ENCODE results near the gene HNF1A. TPM values are rescaled to one million over a fixed set of nuclear protein-coding genes. Genes with fewer than 3 reads are reported as not detected.

Gene HNF1A
- total RNA-seq, 1 experiment from 2014 or later: not detected

DNA sequence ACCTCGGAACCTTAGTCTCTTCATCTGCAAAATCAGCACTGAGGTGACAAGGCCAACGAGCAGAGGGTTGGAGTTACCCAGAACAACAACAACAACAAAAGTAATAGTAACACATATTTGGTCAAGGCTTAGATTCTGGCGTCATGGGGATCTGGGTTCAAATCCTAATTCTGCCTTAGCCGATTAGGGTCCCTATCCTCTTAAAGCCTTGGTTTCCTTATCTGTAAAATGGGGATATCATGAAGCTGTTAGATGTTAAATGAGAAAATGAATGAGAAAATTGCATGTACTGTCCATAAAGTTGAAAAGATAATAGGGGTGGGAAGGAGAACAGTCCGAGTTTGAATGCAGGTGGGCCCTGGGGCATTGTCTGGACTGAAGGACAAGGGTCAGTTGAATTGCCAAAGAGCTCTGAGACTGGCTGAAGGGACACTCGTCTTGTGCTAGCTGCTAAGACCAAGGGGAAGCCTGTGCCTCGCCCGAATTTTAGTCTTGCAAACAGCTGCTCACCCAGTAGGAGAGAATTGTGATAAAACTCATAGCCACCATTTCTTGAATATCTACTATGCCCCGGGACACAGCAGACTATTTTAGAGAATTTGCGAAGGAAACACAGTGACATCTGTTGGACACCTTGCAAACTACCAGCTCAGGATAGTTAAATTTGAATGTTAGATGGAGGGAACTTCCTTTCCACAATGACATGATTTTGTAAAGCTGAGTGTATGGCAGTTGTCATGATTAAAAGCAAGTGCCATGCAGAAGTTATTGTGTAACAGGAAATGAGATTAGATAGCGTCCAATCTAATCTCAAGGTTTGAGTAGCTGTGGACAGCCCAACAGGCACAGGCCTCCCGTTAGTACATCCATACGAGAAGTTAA, 6.8 kb upstream of the HNF1A start (continued):
- TF ChIP-seq EZH2 (IDR thresholded peaks at IDR 0.05) (no peak), SRF (IDR thresholded peaks at IDR 0.05; ENCODE audit: low read depth) (no peak), ZFX (IDR thresholded peaks at IDR 0.05) (no peak), EGR1 (IDR thresholded peaks at IDR 0.05; ENCODE audit: low read depth) (no peak), FOSL1 (IDR thresholded peaks at IDR 0.05; ENCODE audit: low read depth) (no peak), JUND (IDR thresholded peaks at IDR 0.05) (no peak), EZH2phosphoT487 (IDR thresholded peaks at IDR 0.05; ENCODE audit: borderline replicate concordance) (no peak)

DNA sequence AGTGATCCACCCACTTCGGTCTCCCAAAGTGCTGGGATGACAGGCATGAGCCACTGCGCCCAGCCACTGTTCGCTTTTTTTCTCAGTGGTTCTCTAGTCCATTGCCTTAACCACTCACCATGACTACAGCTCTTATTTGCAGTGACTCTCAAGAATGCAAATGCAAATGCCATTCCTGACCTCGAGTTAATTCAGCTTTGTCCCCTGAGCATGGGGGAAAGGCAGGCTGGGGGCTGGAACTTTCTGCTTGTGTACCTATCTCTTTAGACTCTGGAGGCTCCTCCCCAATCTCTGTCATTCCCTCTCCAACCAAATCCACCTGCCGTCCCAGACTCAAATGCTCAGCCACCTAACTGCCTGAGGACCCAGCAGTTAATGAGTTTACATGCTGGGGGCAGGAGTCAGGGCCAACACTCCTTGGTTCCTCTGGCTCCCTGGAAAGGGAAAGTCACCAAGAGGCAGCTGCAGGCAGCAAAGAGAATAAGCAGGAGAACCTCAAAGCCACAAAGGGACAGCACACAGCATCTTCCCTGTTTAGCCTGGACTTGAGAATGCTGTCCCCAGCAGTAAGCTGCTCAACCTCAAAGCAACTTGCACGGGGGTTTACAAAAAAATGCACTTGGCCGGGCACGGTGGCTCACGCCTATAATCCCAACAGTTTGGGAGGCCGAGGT, 5.3 kb upstream of the HNF1A start:
- intact Hi-C loops (cut with micrococcal nuclease): loop anchor here (5.0 kb wide), 2 partner anchors 246 to 261 kb away; partner anchors contain the start of genes ACADS and UNC119B
- H4K20me1 ChIP-seq (ENCODE audit: insufficient read depth): no peaks in the 10 kb centered on the region
- no peaks in the 10 kb centered on the region for H3K79me2 ChIP-seq (ENCODE audit: insufficient read depth, low read length)
- ChIA-PET POLR2A (no interaction called here), RAD21 (ENCODE audit: low non-redundant PET in 1 of 2, low total read pairs in 2 of 2, uncharacterized antibody in 2 of 2, unreplicated experiment in 2 of 2) (interaction anchor here in 1 of 2 experiments (0.6 kb wide), 1 partner anchor 388 kb away, joined by 3 read pairs; no protein-coding TSS in a partner anchor), CTCF (interaction anchor here (1.3 to 1.6 kb wide), 2 partner anchors 388 to 390 kb away, joined by 5 to 8 read pairs; no protein-coding TSS in a partner anchor)
- no peak for DNase-seq (ENCODE audit: low read depth, low spot score)
- TF ChIP-seq SRF (IDR thresholded peaks at IDR 0.05; ENCODE audit: low read depth) (no peak), TCF7L2 (IDR thresholded peaks at IDR 0.05; ENCODE audit: borderline replicate concordance, extremely low read depth, insufficient read depth, insufficient read length) (no peak), EZH2phosphoT487 (IDR thresholded peaks at IDR 0.05; ENCODE audit: borderline replicate concordance) (no peak), POLR2A (IDR thresholded peaks at IDR 0.05; ENCODE audit: borderline replicate concordance, extremely low read depth, insufficient read depth, insufficient read length) (no peak), SIN3A (IDR thresholded peaks at IDR 0.05; ENCODE audit: low read depth) (no peak), ZNF274 (IDR thresholded peaks at IDR 0.05; ENCODE audit: low read depth, low read length) (no peak)
- TF ChIP-seq, protein P1, sequence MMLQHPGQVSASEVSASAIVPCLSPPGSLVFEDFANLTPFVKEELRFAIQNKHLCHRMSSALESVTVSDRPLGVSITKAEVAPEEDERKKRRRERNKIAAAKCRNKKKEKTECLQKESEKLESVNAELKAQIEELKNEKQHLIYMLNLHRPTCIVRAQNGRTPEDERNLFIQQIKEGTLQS (IDR thresholded peaks at IDR 0.05): no peak
- TF ChIP-seq, protein P2, sequence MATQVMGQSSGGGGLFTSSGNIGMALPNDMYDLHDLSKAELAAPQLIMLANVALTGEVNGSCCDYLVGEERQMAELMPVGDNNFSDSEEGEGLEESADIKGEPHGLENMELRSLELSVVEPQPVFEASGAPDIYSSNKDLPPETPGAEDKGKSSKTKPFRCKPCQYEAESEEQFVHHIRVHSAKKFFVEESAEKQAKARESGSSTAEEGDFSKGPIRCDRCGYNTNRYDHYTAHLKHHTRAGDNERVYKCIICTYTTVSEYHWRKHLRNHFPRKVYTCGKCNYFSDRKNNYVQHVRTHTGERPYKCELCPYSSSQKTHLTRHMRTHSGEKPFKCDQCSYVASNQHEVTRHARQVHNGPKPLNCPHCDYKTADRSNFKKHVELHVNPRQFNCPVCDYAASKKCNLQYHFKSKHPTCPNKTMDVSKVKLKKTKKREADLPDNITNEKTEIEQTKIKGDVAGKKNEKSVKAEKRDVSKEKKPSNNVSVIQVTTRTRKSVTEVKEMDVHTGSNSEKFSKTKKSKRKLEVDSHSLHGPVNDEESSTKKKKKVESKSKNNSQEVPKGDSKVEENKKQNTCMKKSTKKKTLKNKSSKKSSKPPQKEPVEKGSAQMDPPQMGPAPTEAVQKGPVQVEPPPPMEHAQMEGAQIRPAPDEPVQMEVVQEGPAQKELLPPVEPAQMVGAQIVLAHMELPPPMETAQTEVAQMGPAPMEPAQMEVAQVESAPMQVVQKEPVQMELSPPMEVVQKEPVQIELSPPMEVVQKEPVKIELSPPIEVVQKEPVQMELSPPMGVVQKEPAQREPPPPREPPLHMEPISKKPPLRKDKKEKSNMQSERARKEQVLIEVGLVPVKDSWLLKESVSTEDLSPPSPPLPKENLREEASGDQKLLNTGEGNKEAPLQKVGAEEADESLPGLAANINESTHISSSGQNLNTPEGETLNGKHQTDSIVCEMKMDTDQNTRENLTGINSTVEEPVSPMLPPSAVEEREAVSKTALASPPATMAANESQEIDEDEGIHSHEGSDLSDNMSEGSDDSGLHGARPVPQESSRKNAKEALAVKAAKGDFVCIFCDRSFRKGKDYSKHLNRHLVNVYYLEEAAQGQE (IDR thresholded peaks at IDR 0.05; ENCODE audit: low read depth): no peak
- H3K4me2 ChIP-seq (ENCODE audit: low read length): no peak overlapping the region
- no peaks in the 10 kb centered on the region for H3K9me2 ChIP-seq (ENCODE audit: insufficient read depth)
- no peak overlapping the region for H2AFZ ChIP-seq (ENCODE audit: low read depth, low read length, poor library complexity, severe bottlenecking)
- no peaks in the 10 kb centered on the region for H3K4me1 ChIP-seq (ENCODE audit: control insufficient read depth in 1 of 2, insufficient read depth in 2 of 2, low read length in 2 of 2)
- BruUV-seq (replicated peaks): no TSS peak
- no peak overlapping the region for H3K9ac ChIP-seq (ENCODE audit: low read length)
- H3K27ac ChIP-seq (ENCODE audit: low read depth, low read length): no peak overlapping the region
- H3K4me3 ChIP-seq (replicated peaks in 1 of 2; ENCODE audit: low read depth in 1 of 2, low read length in 2 of 2): no peak overlapping the region
- no peak for ATAC-seq
- no peaks in the 10 kb centered on the region for H3K9me3 ChIP-seq (ENCODE audit: control insufficient read depth in 1 of 2, insufficient read depth in 1 of 2, low read depth in 1 of 2, low read length in 2 of 2)
- H3K27me3 ChIP-seq (ENCODE audit: insufficient read depth, low read length): no peaks in the 10 kb centered on the region
- no peaks in the 10 kb centered on the region for H3K36me3 ChIP-seq (ENCODE audit: control insufficient read depth in 1 of 2, insufficient read depth in 2 of 2, low read length in 2 of 2)
